WTC11 (cell line): ENCODE results near the gene TCP1. TPM values are rescaled to one million over a fixed set of nuclear protein-coding genes. Genes with fewer than 3 reads are reported as not detected.

Source experiments
- ATAC-seq: fragments of 200-7000 bp; cut with Tn5 transposase; 2 replicates; pipeline ENCODE4 v1.10.0; 2021; ENCODE audit warnings: mild to moderate bottlenecking, moderate library complexity
- CTCF ChIA-PET: fragments of 300-600 bp; sonication (Branson Sonifier 250); formaldehyde crosslinking; loops from one replicate; lab custom pipeline; 2021; ENCODE audit warnings: antibody characterized with exemption; lab: Charles Lee
- POLR2A ChIA-PET: fragments of 350-600 bp; sonication (Branson Sonifier 250); formaldehyde crosslinking; loops from one replicate; lab custom pipeline; 2021; ENCODE audit warnings: antibody characterized with exemption; lab: Charles Lee
- DNase-seq: peaks from one replicate; pipeline ENCODE4 v3.0.0; 2021; ENCODE audit warnings: low spot score
- H3K27ac Mint-ChIP-seq: 2 replicates; pipeline ENCODE4 v1.8.0; 2021; ENCODE audit warnings: mixed read lengths
- H3K27me3 Mint-ChIP-seq: 2 replicates; pipeline ENCODE4 v1.8.0; 2021; ENCODE audit warnings: low read depth, mild to moderate bottlenecking, moderate library complexity, mixed read lengths
- H3K36me3 Mint-ChIP-seq: 2 replicates; pipeline ENCODE4 v1.8.0; 2021; ENCODE audit warnings: mixed read lengths
- H3K4me1 Mint-ChIP-seq: 2 replicates; pipeline ENCODE4 v1.8.0; 2022; ENCODE audit warnings: mixed read lengths
- H3K4me3 Mint-ChIP-seq: 2 replicates; pipeline ENCODE4 v1.8.0; 2021; ENCODE audit warnings: mild to moderate bottlenecking, moderate library complexity, mixed read lengths
- H3K9me3 Mint-ChIP-seq: 2 replicates; pipeline ENCODE4 v1.8.0; 2021; ENCODE audit warnings: mixed read lengths
- ATF1 ChIP-seq: sonication (generic); formaldehyde crosslinking; IDR thresholded peaks from 2 replicates; pipeline ENCODE4 v1.8.1; 2023; ENCODE audit warnings: mild to moderate bottlenecking, moderate library complexity, missing genetic modification reagents
- ELF4 ChIP-seq: sonication (generic); formaldehyde crosslinking; IDR thresholded peaks from 2 replicates; pipeline ENCODE4 v1.8.1; 2022; ENCODE audit warnings: low read depth, mild to moderate bottlenecking, moderate library complexity, missing genetic modification reagents
- GTF2I ChIP-seq: fragments of 250-450 bp; sonication (Bioruptor Pico); conservative IDR thresholded peaks from 2 replicates; pipeline ENCODE4 v1.4.0; 2021; ENCODE audit warnings: mild to moderate bottlenecking
- KAT7 ChIP-seq: sonication (generic); formaldehyde crosslinking; IDR thresholded peaks from 2 replicates; pipeline ENCODE4 v1.8.1; 2023; ENCODE audit warnings: missing genetic modification reagents, mild to moderate bottlenecking, borderline replicate concordance
- MXD4 ChIP-seq: fragments of 250-450 bp; sonication (Bioruptor Pico); IDR thresholded peaks from 2 replicates; pipeline ENCODE4 v1.8.0; 2021; ENCODE audit warnings: mild to moderate bottlenecking, moderate library complexity, borderline replicate concordance
- NFYB ChIP-seq: sonication (generic); formaldehyde crosslinking; conservative IDR thresholded peaks from 2 replicates; pipeline ENCODE4 v1.8.0; 2022; ENCODE audit warnings: low read depth, missing genetic modification reagents
- PRRX2 ChIP-seq: fragments of 250-450 bp; sonication (Bioruptor Pico); IDR thresholded peaks from 2 replicates; pipeline ENCODE4 v1.8.0; 2021; ENCODE audit warnings: mild to moderate bottlenecking
- SMAD4 ChIP-seq: sonication (generic); formaldehyde crosslinking; IDR thresholded peaks from 2 replicates; pipeline ENCODE4 v1.8.0; 2022; ENCODE audit warnings: mild to moderate bottlenecking, missing genetic modification reagents
- ZBTB21 ChIP-seq: sonication (generic); formaldehyde crosslinking; IDR thresholded peaks from 2 replicates; pipeline ENCODE4 v1.8.1; 2023; ENCODE audit warnings: mild to moderate bottlenecking, missing genetic modification reagents, borderline replicate concordance
- ZNF138 ChIP-seq: sonication (generic); formaldehyde crosslinking; conservative IDR thresholded peaks from 2 replicates; pipeline ENCODE4 v1.8.1; 2022; ENCODE audit warnings: mild to moderate bottlenecking, moderate library complexity, missing genetic modification reagents
- ZNF416 ChIP-seq: fragments of 250-450 bp; sonication (Bioruptor Pico); IDR thresholded peaks from 2 replicates; pipeline ENCODE4 v1.9.0; 2021; ENCODE audit warnings: mild to moderate bottlenecking, inconsistent platforms
- ZNF671 ChIP-seq: fragments of 250-450 bp; sonication (Bioruptor Pico); IDR thresholded peaks from 2 replicates; pipeline ENCODE4 v1.8.0; 2021; ENCODE audit warnings: mild to moderate bottlenecking
- total RNA-seq: library from RNA; stranded (reverse); gene quantifications from 3 replicates; pipeline ENCODE4 v1.2.3, GENCODE V29; 2021
- TF ChIP-seq, protein P1 (sequence below): fragments of 250-450 bp; sonication (Bioruptor Pico); IDR thresholded peaks from 2 replicates; pipeline ENCODE4 v1.9.0; 2021; ENCODE audit warnings: moderate library complexity, mild to moderate bottlenecking, inconsistent platforms, borderline replicate concordance
- TF ChIP-seq, protein P2 (sequence below): sonication (generic); formaldehyde crosslinking; IDR thresholded peaks from 2 replicates; pipeline ENCODE4 v1.8.1; 2023; ENCODE audit warnings: mild to moderate bottlenecking, missing genetic modification reagents, borderline replicate concordance
- TF ChIP-seq, protein P3 (sequence below): sonication (generic); formaldehyde crosslinking; conservative IDR thresholded peaks from 2 replicates; pipeline ENCODE4 v1.8.1; 2022; ENCODE audit warnings: mild to moderate bottlenecking, missing genetic modification reagents
- TF ChIP-seq, protein P4 (sequence below): fragments of 200-600 bp; IDR thresholded peaks from 2 replicates; pipeline ENCODE4 v1.8.0; 2022; ENCODE audit warnings: antibody characterized with exemption

The TCP1 gene
- total RNA-seq, 1 experiment from 2014 or later: 388 TPM

DNA sequence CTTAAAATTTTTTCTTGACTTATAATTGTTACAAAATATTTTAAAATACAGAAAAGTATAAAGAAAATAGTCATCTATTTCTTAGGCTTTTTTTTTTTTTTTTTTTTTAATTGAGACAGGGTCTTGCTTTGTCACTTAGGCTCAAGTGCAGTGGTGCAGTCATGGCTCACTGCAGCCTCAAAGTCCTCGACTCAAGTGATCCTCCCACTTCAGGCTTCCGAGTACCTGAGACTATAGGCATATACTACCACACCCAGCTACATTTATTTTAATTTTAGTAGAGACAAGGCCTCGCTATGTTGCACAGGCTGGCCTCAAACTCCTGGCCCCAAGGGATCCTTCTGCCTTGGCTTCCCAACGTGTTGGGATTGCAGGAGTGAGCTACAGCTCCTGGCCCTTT lies 32.9 kb downstream of the TCP1 start (continued):
- TF ChIP-seq, protein P1, sequence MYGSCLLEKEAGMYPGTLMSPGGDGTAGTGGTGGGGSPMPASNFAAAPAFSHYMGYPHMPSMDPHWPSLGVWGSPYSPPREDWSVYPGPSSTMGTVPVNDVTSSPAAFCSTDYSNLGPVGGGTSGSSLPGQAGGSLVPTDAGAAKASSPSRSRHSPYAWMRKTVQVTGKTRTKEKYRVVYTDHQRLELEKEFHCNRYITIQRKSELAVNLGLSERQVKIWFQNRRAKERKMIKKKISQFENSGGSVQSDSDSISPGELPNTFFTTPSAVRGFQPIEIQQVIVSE (CRISPR knock-in tag): no peak
- no peak for TF ChIP-seq PRRX2 (CRISPR knock-in tag)
- no peak for TF ChIP-seq ZNF416
- no peak for TF ChIP-seq NFYB (CRISPR knock-in tag)
- TF ChIP-seq, protein P2, sequence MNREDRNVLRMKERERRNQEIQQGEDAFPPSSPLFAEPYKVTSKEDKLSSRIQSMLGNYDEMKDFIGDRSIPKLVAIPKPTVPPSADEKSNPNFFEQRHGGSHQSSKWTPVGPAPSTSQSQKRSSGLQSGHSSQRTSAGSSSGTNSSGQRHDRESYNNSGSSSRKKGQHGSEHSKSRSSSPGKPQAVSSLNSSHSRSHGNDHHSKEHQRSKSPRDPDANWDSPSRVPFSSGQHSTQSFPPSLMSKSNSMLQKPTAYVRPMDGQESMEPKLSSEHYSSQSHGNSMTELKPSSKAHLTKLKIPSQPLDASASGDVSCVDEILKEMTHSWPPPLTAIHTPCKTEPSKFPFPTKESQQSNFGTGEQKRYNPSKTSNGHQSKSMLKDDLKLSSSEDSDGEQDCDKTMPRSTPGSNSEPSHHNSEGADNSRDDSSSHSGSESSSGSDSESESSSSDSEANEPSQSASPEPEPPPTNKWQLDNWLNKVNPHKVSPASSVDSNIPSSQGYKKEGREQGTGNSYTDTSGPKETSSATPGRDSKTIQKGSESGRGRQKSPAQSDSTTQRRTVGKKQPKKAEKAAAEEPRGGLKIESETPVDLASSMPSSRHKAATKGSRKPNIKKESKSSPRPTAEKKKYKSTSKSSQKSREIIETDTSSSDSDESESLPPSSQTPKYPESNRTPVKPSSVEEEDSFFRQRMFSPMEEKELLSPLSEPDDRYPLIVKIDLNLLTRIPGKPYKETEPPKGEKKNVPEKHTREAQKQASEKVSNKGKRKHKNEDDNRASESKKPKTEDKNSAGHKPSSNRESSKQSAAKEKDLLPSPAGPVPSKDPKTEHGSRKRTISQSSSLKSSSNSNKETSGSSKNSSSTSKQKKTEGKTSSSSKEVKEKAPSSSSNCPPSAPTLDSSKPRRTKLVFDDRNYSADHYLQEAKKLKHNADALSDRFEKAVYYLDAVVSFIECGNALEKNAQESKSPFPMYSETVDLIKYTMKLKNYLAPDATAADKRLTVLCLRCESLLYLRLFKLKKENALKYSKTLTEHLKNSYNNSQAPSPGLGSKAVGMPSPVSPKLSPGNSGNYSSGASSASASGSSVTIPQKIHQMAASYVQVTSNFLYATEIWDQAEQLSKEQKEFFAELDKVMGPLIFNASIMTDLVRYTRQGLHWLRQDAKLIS (CRISPR knock-in tag): no peak
- no peak for TF ChIP-seq ZNF671 (CRISPR knock-in tag)
- no peak for TF ChIP-seq KAT7

DNA sequence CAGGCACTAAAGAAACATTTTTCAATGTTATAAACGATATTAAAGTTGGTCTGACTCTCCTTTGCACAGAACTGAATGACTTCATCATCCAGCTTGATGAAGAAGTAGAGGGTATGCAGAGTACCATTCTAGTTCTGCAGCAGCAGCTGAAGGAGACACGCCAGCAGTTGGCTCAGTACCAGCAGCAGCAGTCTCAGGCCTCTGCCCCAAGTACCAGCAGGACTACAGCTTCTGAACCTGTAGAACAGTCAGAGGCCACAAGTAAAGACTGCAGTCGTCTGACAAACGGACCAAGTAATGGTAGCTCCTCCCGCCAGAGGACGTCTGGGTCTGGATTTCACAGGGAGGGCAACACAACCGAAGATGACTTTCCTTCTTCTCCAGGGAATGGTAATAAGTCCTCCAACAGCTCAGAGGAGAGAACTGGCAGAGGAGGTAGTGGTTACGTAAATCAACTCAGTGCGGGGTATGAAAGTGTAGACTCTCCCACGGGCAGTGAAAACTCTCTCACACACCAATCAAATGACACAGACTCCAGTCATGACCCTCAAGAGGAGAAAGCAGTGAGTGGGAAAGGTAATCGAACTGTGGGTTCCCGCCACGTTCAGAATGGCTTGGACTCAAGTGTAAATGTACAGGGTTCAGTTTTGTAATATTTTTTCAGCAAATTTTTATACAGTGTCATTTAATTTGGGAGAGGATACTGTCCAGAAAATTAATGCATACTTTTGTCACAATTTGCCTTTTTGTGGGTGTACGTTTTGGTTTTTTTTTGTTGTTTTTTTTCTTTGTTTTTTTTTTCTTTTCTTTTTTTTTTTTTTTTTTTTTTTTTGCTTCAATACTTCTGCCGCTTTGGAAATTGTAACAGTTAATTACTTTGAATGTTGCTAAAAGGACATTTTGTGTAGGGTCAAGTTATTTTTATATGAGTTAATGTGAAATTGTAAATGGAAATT lies 34.2 kb downstream of the TCP1 start:
- CTCF ChIA-PET: no interaction called here

More for the DNA sequence above, 34.2 kb downstream of the TCP1 start:
- DNase-seq: no peak
- no peak overlapping the region for H3K4me3 Mint-ChIP-seq
- TF ChIP-seq, protein P2 (CRISPR knock-in tag): no peak
- TF ChIP-seq SMAD4 (CRISPR knock-in tag) (no peak), ZBTB21 (no peak), ATF1 (CRISPR knock-in tag) (no peak), ZNF671 (CRISPR knock-in tag) (no peak), ELF4 (CRISPR knock-in tag) (no peak), GTF2I (CRISPR knock-in tag) (no peak), ZNF138 (CRISPR knock-in tag) (no peak), MXD4 (CRISPR knock-in tag) (no peak)
- TF ChIP-seq, protein P3, sequence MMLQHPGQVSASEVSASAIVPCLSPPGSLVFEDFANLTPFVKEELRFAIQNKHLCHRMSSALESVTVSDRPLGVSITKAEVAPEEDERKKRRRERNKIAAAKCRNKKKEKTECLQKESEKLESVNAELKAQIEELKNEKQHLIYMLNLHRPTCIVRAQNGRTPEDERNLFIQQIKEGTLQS: no peak
- TF ChIP-seq, protein P4, sequence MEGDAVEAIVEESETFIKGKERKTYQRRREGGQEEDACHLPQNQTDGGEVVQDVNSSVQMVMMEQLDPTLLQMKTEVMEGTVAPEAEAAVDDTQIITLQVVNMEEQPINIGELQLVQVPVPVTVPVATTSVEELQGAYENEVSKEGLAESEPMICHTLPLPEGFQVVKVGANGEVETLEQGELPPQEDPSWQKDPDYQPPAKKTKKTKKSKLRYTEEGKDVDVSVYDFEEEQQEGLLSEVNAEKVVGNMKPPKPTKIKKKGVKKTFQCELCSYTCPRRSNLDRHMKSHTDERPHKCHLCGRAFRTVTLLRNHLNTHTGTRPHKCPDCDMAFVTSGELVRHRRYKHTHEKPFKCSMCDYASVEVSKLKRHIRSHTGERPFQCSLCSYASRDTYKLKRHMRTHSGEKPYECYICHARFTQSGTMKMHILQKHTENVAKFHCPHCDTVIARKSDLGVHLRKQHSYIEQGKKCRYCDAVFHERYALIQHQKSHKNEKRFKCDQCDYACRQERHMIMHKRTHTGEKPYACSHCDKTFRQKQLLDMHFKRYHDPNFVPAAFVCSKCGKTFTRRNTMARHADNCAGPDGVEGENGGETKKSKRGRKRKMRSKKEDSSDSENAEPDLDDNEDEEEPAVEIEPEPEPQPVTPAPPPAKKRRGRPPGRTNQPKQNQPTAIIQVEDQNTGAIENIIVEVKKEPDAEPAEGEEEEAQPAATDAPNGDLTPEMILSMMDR: no peak
- peak; percentile 19 for ATAC-seq
- no peaks in the 10 kb centered on the region for H3K27me3 Mint-ChIP-seq
- H3K9me3 Mint-ChIP-seq: no peaks in the 10 kb centered on the region
- peaks cover 72% of the 10 kb centered on the region for H3K36me3 Mint-ChIP-seq
- H3K4me1 Mint-ChIP-seq: peaks cover 12% of the 10 kb centered on the region
- POLR2A ChIA-PET: no interaction called here
- peak overlapping the region; percentile 67 for H3K27ac Mint-ChIP-seq
